ENCODE data around the gene AGTRAP. TPM values are rescaled to one million over a fixed set of nuclear protein-coding genes. Genes with fewer than 3 reads are reported as not detected.

AGTRAP gene
- total and polyA plus RNA-seq, 5 donors = 17.5 to 25.0 (median 22.3) TPM

GRCh38 chr1:11735531-11735853 lies 444 bp upstream of the AGTRAP start:
- intact Hi-C loops (cut with DNase I) = loop anchor here in 1 of 4 donors (2.0 kb wide), 1 partner anchor 69 kb away; the partner anchor contains the start of gene MTHFR
- 22% methylated on average over 4 of the region's 4 CpGs for WGBS
- no peak for ATAC-seq
- peaks cover 4% of the 10 kb centered on the region for H3K4me1 ChIP-seq (ENCODE audit: control insufficient read depth, insufficient read depth, low read length)
- H3K27ac ChIP-seq (ENCODE audit: low read length) = peak overlapping the region; percentile 78
- no peaks in the 10 kb centered on the region for H3K27me3 ChIP-seq (ENCODE audit: control insufficient read depth, insufficient read depth)
- no peaks in the 10 kb centered on the region for H3K9me3 ChIP-seq (ENCODE audit: control insufficient read depth, low read length)
- no peak for DNase-seq
- no peak overlapping the region for H3K4me3 ChIP-seq (ENCODE audit: low read length)

GRCh38 chr1:11736746-11737639 lies 1.1 kb downstream of the AGTRAP start:
- Histone ChIP-seq H3K4me1 (ENCODE audit: control insufficient read depth, insufficient read depth, low read length) (peaks cover 4% of the 10 kb centered on the region), H3K27ac (ENCODE audit: low read length) (peak overlapping the region; percentile 25), H3K9me3 (ENCODE audit: control insufficient read depth, low read length) (no peaks in the 10 kb centered on the region), H3K4me3 (ENCODE audit: low read length) (peak overlapping the region; percentile 67), H3K27me3 (ENCODE audit: control insufficient read depth, insufficient read depth) (no peaks in the 10 kb centered on the region)
- peak; percentile 40 to 66 for ATAC-seq
- DNase-seq = peak; percentile 76 to 83 (median 82)
- WGBS = 12% methylated on average over 15 of the region's 15 CpGs
- intact Hi-C loops (cut with DNase I) = no loop called here

- DNase-seq (peak in 1 of 3 donors; percentile 15), ATAC-seq (no peak)
- H3K9me3 ChIP-seq (ENCODE audit: control insufficient read depth, low read length) = no peaks in the 10 kb centered on the region
- H3K27me3 ChIP-seq (ENCODE audit: control insufficient read depth, insufficient read depth) = no peaks in the 10 kb centered on the region
- intact Hi-C loops (cut with DNase I) = no loop called here
- H3K27ac ChIP-seq (ENCODE audit: low read length) = no peak overlapping the region
- H3K4me1 ChIP-seq (ENCODE audit: control insufficient read depth, insufficient read depth, low read length) = peaks cover 4% of the 10 kb centered on the region
- H3K4me3 ChIP-seq (ENCODE audit: low read length) = no peak overlapping the region
- 76% methylated on average over 2 of the region's 2 CpGs for WGBS
Observed at GRCh38 chr1:11738096-11738495, 2.2 kb downstream of the AGTRAP start.

DNA sequence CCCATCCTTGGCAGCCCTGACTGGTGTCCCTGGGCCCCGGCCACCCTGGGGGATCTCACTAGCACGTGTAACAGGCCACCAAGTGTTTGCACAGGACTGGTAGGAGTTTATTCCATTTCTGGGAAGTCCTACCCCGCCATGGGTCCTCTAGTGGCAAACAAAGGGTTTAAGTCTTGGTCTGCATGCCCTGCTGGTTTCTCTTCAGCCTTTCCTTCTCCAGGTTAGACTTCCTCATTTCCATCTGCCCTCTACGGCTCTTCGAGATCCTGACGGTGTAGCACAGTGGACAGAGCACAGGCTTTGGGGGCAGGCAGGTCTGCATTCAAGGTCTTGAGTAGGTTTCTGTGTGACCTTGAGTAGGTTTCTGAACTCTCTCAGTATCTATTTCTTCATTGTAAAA lies 2.8 kb downstream of the AGTRAP start:
- no peak for ATAC-seq
- Histone ChIP-seq H3K4me3 (ENCODE audit: low read length) (no peak overlapping the region), H3K27ac (ENCODE audit: low read length) (no peak overlapping the region), H3K4me1 (ENCODE audit: control insufficient read depth, insufficient read depth, low read length) (peaks cover 4% of the 10 kb centered on the region), H3K9me3 (ENCODE audit: control insufficient read depth, low read length) (no peaks in the 10 kb centered on the region), H3K27me3 (ENCODE audit: control insufficient read depth, insufficient read depth) (no peaks in the 10 kb centered on the region)
- intact Hi-C loops (cut with DNase I) = no loop called here
- 85% methylated on average over 6 of the region's 6 CpGs for WGBS
- DNase-seq = peak in 1 of 3 donors; percentile 46

GRCh38 chr1:11740258-11741192 lies 4.6 kb downstream of the AGTRAP start:
- Histone ChIP-seq H3K27ac (ENCODE audit: low read length) (no peak overlapping the region), H3K9me3 (ENCODE audit: control insufficient read depth, low read length) (no peaks in the 10 kb centered on the region), H3K27me3 (ENCODE audit: control insufficient read depth, insufficient read depth) (no peaks in the 10 kb centered on the region), H3K4me1 (ENCODE audit: control insufficient read depth, insufficient read depth, low read length) (peaks cover 4% of the 10 kb centered on the region), H3K4me3 (ENCODE audit: low read length) (no peak overlapping the region)
- DNase-seq = peak in 1 of 3 donors; percentile 14
- intact Hi-C loops (cut with DNase I) = no loop called here
- ATAC-seq = no peak
- WGBS = 59% methylated on average over 15 of the region's 15 CpGs

DNA sequence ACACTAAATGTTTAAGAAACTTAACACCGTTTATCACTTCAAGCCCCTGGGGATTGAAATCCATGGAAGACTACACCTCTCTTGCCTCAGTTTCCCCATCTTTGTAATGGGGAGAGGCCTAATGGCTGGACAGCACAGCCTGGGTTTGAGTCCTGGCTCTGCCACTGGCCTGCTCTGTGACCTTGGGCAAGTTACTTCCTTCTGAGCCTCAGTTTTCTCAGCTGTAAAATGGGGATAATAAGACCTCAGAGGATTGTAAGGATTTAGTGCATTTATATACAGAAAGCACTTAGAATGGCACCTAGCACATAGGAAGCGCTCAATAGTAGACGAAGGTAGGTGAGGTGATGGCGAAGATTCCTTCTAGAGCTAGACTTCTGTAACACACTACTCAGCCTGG lies 5.5 kb downstream of the AGTRAP start:
- Histone ChIP-seq H3K27ac (ENCODE audit: low read length) (no peak overlapping the region), H3K9me3 (ENCODE audit: control insufficient read depth, low read length) (no peaks in the 10 kb centered on the region), H3K4me3 (ENCODE audit: low read length) (no peak overlapping the region), H3K4me1 (ENCODE audit: control insufficient read depth, insufficient read depth, low read length) (peaks cover 4% of the 10 kb centered on the region), H3K27me3 (ENCODE audit: control insufficient read depth, insufficient read depth) (no peaks in the 10 kb centered on the region)
- intact Hi-C loops (cut with DNase I) = no loop called here
- no peak for DNase-seq
- ATAC-seq = no peak
- 92% methylated on average over 4 of the region's 4 CpGs for WGBS

- WGBS = 87% methylated on average over 5 of the region's 5 CpGs
- Histone ChIP-seq H3K27me3 (ENCODE audit: control insufficient read depth, insufficient read depth) (no peaks in the 10 kb centered on the region), H3K9me3 (ENCODE audit: control insufficient read depth, low read length) (no peaks in the 10 kb centered on the region), H3K27ac (ENCODE audit: low read length) (no peak overlapping the region), H3K4me3 (ENCODE audit: low read length) (no peak overlapping the region), H3K4me1 (ENCODE audit: control insufficient read depth, insufficient read depth, low read length) (peaks cover 4% of the 10 kb centered on the region)
- intact Hi-C loops (cut with DNase I) = no loop called here
- ATAC-seq (no peak), DNase-seq (peak in 1 of 3 donors; percentile 23)
Observed at GRCh38 chr1:11741919-11742558, 6.1 kb downstream of the AGTRAP start.

- DNase-seq (peak in 1 of 3 donors; percentile 21), ATAC-seq (no peak)
- intact Hi-C loops (cut with DNase I) = no loop called here
- no peaks in the 10 kb centered on the region for H3K4me1 ChIP-seq (ENCODE audit: control insufficient read depth, insufficient read depth, low read length)
- WGBS = 79% methylated on average over 9 of the region's 9 CpGs
- no peaks in the 10 kb centered on the region for H3K27me3 ChIP-seq (ENCODE audit: control insufficient read depth, insufficient read depth)
- H3K4me3 ChIP-seq (ENCODE audit: low read length) = no peak overlapping the region
- no peak overlapping the region for H3K27ac ChIP-seq (ENCODE audit: low read length)
- no peaks in the 10 kb centered on the region for H3K9me3 ChIP-seq (ENCODE audit: control insufficient read depth, low read length)
Observed at GRCh38 chr1:11744287-11744686, 8.4 kb downstream of the AGTRAP start.

- no peaks in the 10 kb centered on the region for H3K9me3 ChIP-seq (ENCODE audit: control insufficient read depth, low read length)
- H3K4me1 ChIP-seq (ENCODE audit: control insufficient read depth, insufficient read depth, low read length) = no peaks in the 10 kb centered on the region
- no peak for DNase-seq
- H3K27me3 ChIP-seq (ENCODE audit: control insufficient read depth, insufficient read depth) = no peaks in the 10 kb centered on the region
- no peak overlapping the region for H3K4me3 ChIP-seq (ENCODE audit: low read length)
- WGBS = 90% methylated on average over 6 of the region's 6 CpGs
- ATAC-seq = no peak
- intact Hi-C loops (cut with DNase I) = no loop called here
- no peak overlapping the region for H3K27ac ChIP-seq (ENCODE audit: low read length)
Observed at GRCh38 chr1:11746092-11746491, 10.2 kb downstream of the AGTRAP start.

- ATAC-seq (peak; percentile 43 to 59), DNase-seq (peak in 2 of 3 donors; percentile 73 to 76)
- peak overlapping the region; percentile 32 for H3K27ac ChIP-seq (ENCODE audit: low read length)
- H3K9me3 ChIP-seq (ENCODE audit: control insufficient read depth, low read length) = no peaks in the 10 kb centered on the region
- no peak overlapping the region for H3K4me3 ChIP-seq (ENCODE audit: low read length)
- 69% methylated on average over 20 of the region's 20 CpGs for WGBS
- no peaks in the 10 kb centered on the region for H3K27me3 ChIP-seq (ENCODE audit: control insufficient read depth, insufficient read depth)
- intact Hi-C loops (cut with DNase I) = no loop called here
- no peaks in the 10 kb centered on the region for H3K4me1 ChIP-seq (ENCODE audit: control insufficient read depth, insufficient read depth, low read length)
Observed at GRCh38 chr1:11746795-11747487, 11.0 kb downstream of the AGTRAP start.
